Activated naive CD4-positive, alpha-beta T cell treated with anti-CD3 and anti-CD28 coated beads for 36 hours (primary cell): ENCODE data around the gene SLC39A9. TPM values are rescaled to one million over a fixed set of nuclear protein-coding genes. Genes with fewer than 3 reads are reported as not detected.

Experiments
- CTCF ChIA-PET: fragments of 350-600 bp; sonication (Branson Sonifier 250); formaldehyde crosslinking; loops from one replicate; lab custom pipeline; 2021; ENCODE audit warnings: antibody characterized with exemption; lab: Charles Lee
- DNase-seq: peaks from one replicate; pipeline ENCODE4 v3.0.0-alpha.2; 2020
- H3K27ac Mint-ChIP-seq: one replicate; pipeline ENCODE4 v1.8.0; 2021; ENCODE audit warnings: mild to moderate bottlenecking, mixed read lengths
- H3K27me3 Mint-ChIP-seq: one replicate; pipeline ENCODE4 v1.8.0; 2021; ENCODE audit warnings: low read depth, mixed read lengths
- H3K36me3 Mint-ChIP-seq: one replicate; pipeline ENCODE4 v1.8.0; 2021; ENCODE audit warnings: low read depth, mixed read lengths
- H3K4me1 Mint-ChIP-seq: one replicate; pipeline ENCODE4 v1.8.0; 2021; ENCODE audit warnings: low read depth, mixed read lengths
- H3K4me3 Mint-ChIP-seq: one replicate; pipeline ENCODE4 v1.8.0; 2021; ENCODE audit warnings: mild to moderate bottlenecking, moderate library complexity, mixed read lengths
- H3K9me3 Mint-ChIP-seq: one replicate; pipeline ENCODE4 v1.8.0; 2021; ENCODE audit warnings: mixed read lengths
- intact Hi-C: fragments of 100-400 bp; cut with micrococcal nuclease; formaldehyde crosslinking; loops from one replicate; pipeline ENCODE4 v1.15.1; 2023
- total RNA-seq, 2 experiments: library from RNA; stranded (reverse); gene quantifications; one replicate each; pipeline ENCODE4 v1.2.3, GENCODE V29; 2021

The SLC39A9 gene
- total RNA-seq, 2 experiments from 2014 or later = 53.4 to 54.5 TPM

DNA sequence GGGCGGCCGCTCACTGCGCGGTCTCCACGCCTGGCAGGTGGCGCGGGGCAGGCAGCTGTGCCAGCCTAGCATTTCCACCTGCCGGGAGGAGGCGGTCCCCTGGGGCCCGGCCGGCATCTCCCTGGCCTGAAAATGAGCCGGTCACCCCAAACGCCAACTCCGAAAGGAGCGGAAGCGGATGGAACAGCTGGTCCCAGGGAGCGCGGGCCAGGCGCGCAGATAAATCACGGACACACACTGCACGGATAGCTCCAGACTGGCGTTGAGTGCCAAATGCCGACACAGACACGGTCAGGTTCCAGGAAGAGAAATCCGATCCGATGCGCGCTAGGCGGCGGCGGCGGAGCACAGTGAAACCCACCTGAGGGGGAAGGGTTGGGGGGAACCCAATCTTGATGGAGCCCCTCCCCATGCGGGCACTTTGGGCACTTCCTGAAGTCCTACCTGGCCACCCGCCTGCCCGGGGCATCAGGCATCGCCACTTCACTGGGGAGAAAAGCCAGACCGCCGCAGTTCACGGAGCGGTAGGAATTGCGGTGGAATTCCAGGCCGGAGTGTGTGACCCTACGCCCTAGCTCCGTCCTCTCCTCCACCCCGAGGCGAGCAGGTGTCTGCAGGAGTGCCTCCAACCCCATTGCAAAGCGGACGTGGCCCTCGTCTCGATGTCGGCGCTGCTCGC is 85.4 kb downstream of the SLC39A9 start:
- peaks cover 2% of the 10 kb centered on the region for H3K4me1 Mint-ChIP-seq
- H3K9me3 Mint-ChIP-seq = no peaks in the 10 kb centered on the region
- DNase-seq = no peak
- no peaks in the 10 kb centered on the region for H3K36me3 Mint-ChIP-seq
- peaks cover 33% of the 10 kb centered on the region for H3K27me3 Mint-ChIP-seq
- intact Hi-C loops = no loop called here
- CTCF ChIA-PET = interaction anchor here (0.5 kb wide), 1 partner anchor 251 kb away, joined by 6 read pairs; no protein-coding TSS in a partner anchor
- H3K4me3 Mint-ChIP-seq = no peak overlapping the region
- no peak overlapping the region for H3K27ac Mint-ChIP-seq

DNA sequence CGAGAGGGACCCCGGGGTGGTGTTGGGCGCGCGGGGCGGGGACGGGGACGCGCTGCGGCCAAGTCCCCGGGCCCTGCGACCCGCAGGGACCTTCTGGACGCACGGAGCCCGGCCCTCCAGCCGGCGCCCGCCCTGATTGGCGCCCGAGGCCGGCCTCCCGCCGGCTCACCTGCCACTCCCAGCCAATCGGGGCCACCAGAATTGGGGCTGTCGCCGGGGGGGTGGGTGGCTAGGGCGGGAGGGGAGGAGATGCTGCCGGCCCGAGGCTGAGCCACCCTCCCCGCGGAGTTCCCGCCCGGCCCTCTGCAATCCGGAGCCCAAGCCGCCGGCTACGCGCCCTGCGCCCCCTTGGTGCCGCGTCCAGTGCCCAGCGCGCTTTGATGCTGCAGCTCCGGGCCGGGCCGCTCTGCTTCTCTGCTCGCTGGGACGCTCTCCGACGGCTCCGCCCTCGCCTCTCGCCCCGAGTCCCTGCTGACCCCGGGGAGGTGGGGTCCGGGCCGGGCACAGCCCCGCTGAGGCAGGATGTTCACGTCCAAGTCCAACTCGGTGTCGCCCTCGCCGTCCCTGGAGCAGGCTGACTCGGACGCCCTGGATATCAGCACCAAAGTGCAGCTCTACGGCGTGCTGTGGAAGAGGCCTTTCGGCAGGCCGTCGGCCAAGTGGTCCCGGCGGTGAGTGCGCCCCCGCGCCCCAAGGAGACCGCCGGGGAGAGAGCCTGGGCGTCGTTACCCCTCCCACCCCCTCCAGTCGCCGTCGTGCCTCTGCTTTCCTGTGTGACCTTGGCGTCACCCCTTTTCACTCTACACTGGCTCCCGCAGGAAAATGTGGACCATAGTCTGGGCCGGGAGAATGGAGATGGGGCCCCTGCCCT is 86.2 kb downstream of the SLC39A9 start, which contains the start of gene PLEKHD1:
TSS of gene PLEKHD1 (plus strand) at position 285 of the 871 bp plus-strand sequence. CDS start at position 523, 238 bp downstream.
- no peak for DNase-seq
- Mint-ChIP-seq H3K27me3 (peaks cover 33% of the 10 kb centered on the region), H3K36me3 (no peaks in the 10 kb centered on the region), H3K4me3 (no peak within 1 kb of the TSS), H3K4me1 (peaks cover 2% of the 10 kb centered on the region), H3K9me3 (no peaks in the 10 kb centered on the region), H3K27ac (no peak within 1 kb of the TSS)
- CTCF ChIA-PET = no interaction called here
- intact Hi-C loops = no loop called here

DNA sequence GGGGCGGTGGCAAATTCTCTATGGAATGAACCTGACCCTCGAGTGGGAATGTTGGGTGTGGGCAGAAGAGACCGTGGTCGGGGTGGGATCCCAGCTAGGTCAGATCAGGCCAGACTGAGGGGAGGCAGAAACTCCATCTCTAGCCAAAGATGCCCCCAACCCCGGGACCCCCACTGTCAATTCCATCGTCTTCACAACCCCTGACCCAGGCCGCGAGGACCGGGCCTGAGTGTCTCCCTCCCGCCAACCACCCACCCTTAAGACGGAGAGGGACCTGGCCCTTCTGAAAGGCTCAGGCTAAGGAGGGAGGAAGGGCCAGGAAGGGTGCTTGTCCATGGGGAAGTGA is 86.8 kb downstream of the SLC39A9 start:
- Mint-ChIP-seq H3K36me3 (no peaks in the 10 kb centered on the region), H3K9me3 (no peaks in the 10 kb centered on the region), H3K27ac (no peak overlapping the region), H3K4me3 (no peak overlapping the region), H3K4me1 (peaks cover 2% of the 10 kb centered on the region), H3K27me3 (peaks cover 33% of the 10 kb centered on the region)
- DNase-seq = no peak
- CTCF ChIA-PET = no interaction called here
- intact Hi-C loops = no loop called here

DNA sequence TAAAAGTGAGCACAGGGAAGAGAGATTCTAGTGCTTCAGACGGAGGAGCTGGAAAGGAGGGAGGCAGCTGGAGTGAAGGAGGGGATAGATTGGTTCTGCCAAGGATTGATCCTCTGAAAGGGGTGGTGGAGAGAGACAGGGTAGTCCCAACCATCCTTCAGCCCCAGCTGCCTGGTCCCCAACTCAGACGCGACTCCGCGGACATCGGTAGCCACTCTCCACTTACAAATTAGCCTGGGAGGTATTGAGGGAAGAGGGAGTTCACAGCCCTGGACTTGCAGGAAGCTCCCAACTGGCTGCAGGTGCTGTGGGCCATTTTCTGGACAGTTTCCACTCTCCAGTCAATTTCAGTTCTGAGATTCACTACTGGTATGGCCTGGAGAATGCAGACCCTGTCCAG is 87.2 kb downstream of the SLC39A9 start:
- Mint-ChIP-seq H3K4me1 (peaks cover 2% of the 10 kb centered on the region), H3K9me3 (no peaks in the 10 kb centered on the region), H3K27ac (no peak overlapping the region), H3K36me3 (no peaks in the 10 kb centered on the region), H3K4me3 (no peak overlapping the region), H3K27me3 (peaks cover 33% of the 10 kb centered on the region)
- no peak for DNase-seq
- intact Hi-C loops = no loop called here
- CTCF ChIA-PET = no interaction called here

DNA sequence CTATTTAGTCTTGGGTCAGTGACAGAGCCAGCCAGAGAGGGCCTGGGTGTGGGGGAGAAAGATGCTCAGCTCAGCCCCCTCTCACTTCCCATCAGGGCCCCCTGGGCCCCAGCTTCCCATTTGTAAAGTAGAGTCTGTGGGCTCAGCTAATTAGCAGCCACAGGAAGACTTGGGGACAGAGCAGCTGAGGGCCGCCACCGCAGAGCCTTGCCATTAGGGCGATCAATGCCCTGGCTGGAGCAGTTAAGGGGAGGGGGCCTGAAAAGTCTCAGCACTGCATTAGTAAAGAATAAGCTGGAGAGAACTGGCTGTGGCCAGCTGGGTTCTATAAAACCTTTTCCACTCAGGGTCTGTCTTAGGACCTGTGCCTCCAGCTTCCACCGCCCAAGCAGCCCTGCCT is 88.7 kb downstream of the SLC39A9 start:
- intact Hi-C loops = no loop called here
- H3K4me3 Mint-ChIP-seq = no peak overlapping the region
- H3K27ac Mint-ChIP-seq = no peak overlapping the region
- H3K4me1 Mint-ChIP-seq = peaks cover 2% of the 10 kb centered on the region
- H3K27me3 Mint-ChIP-seq = peaks cover 26% of the 10 kb centered on the region
- no peaks in the 10 kb centered on the region for H3K9me3 Mint-ChIP-seq
- DNase-seq = no peak
- CTCF ChIA-PET = no interaction called here
- no peaks in the 10 kb centered on the region for H3K36me3 Mint-ChIP-seq

DNA sequence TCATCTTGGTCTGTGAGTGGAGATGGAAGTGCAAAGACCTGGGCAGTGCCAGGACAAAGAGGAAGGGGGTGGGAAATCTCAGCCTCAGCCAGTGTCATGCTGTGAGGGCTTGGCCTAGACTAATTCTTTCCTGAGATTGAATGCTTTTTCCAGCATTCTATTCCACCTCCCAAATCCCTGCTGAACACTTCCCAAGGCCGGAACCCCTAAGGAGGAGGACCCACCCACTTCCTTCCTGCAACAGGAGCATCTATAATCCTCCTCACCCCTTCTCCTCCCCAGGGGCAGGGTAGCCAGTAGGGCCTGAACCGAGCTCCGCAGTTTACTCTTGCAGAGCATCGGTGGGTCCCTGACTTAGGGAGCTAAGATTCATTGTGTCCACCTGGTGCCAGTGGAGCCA is 89.3 kb downstream of the SLC39A9 start:
- CTCF ChIA-PET = no interaction called here

DNA sequence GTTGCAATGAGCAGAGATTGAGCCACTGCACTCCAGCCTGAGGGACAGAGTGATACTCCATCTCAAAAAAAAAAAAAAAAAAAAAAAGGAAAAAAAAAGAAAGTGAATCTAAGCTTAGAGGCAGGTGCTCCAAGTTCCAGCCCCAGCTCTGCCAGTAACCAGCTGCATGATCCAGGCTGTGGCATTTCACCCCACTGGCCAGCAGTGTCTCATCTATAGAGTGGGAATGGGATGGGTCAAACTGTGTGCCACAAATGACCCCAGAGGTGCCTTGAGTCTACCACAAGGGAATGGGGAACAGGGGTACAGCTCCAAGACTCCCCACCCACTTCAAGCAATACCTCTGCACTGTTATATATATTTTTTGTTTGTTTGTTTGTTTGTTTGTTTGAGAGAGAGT is 91.0 kb downstream of the SLC39A9 start:
- peaks cover 14% of the 10 kb centered on the region for H3K27me3 Mint-ChIP-seq
- H3K27ac Mint-ChIP-seq = no peak overlapping the region
- intact Hi-C loops = no loop called here
- H3K4me1 Mint-ChIP-seq = no peaks in the 10 kb centered on the region
- no peaks in the 10 kb centered on the region for H3K36me3 Mint-ChIP-seq
- DNase-seq = no peak
- CTCF ChIA-PET = no interaction called here
- no peak overlapping the region for H3K4me3 Mint-ChIP-seq
- no peaks in the 10 kb centered on the region for H3K9me3 Mint-ChIP-seq

More for the DNA sequence above, 89.3 kb downstream of the SLC39A9 start:
- peaks cover 21% of the 10 kb centered on the region for H3K27me3 Mint-ChIP-seq
- no peaks in the 10 kb centered on the region for H3K36me3 Mint-ChIP-seq
- H3K9me3 Mint-ChIP-seq = no peaks in the 10 kb centered on the region
- peaks cover 2% of the 10 kb centered on the region for H3K4me1 Mint-ChIP-seq
- no peak for DNase-seq
- intact Hi-C loops = no loop called here
- H3K4me3 Mint-ChIP-seq = no peak overlapping the region
- no peak overlapping the region for H3K27ac Mint-ChIP-seq

DNA sequence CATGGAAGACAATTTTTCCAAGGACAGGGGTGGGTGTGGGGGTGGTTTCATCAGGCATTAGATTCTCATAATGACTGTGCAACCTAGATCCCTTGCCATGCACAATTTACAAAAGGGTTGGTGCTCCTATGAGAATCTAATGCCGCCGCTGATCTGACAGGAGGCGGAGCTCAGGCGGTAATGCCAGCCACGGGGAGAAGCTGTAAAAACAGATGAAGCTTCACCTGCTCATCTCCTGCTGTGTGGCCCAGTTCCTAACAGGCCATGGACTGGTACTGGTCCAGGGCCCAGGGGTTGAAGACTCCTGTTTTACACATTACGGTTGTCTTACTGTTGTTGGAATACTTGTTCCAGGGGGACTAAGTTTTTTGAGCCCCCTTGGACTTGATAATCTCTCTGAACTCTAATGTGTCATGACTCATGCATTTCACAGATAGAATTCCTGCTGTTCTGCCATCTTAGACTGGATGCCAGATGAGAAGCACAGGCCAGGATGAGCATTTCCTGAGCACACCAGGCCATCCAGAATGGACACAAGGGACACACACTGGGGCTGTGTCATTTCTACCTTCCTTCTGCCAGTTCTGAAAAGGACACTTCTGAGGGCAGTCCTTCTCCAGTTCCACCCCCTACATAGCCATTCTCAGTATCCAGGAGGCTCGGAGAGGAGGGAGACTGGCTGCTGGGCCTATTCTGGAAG is 91.9 kb downstream of the SLC39A9 start:
- H3K9me3 Mint-ChIP-seq = no peaks in the 10 kb centered on the region

DNA sequence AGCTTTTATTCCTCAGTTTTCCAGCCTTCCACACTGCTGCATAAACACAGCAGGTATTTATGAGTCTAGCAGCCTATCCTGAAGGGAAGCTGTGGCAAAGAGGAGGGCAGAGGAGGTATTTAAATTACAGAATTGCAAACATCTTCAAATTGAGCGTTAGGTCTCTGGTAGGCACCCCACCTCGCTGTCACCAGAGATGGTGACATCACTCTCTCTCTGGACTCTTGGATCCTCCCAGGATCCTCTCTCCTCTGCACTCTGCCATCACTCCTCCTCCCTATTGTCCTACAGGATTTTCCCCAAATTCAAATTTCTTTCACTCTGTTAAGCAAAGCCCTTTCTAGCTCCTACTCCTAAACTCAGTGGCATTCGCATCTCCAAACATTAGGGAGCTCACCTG is 92.7 kb downstream of the SLC39A9 start:
- intact Hi-C loops = no loop called here
- no peaks in the 10 kb centered on the region for H3K9me3 Mint-ChIP-seq
- H3K27me3 Mint-ChIP-seq = peaks cover 2% of the 10 kb centered on the region
- no peak overlapping the region for H3K27ac Mint-ChIP-seq
- no peak overlapping the region for H3K4me3 Mint-ChIP-seq
- no peaks in the 10 kb centered on the region for H3K4me1 Mint-ChIP-seq
- H3K36me3 Mint-ChIP-seq = no peaks in the 10 kb centered on the region
- DNase-seq = no peak
- CTCF ChIA-PET = interaction anchor here (0.7 kb wide), 1 partner anchor 83 kb away, joined by 3 read pairs; no protein-coding TSS in a partner anchor

More for the DNA sequence above, 91.9 kb downstream of the SLC39A9 start:
- no peak for DNase-seq
- intact Hi-C loops = no loop called here
- Mint-ChIP-seq H3K4me3 (no peak overlapping the region), H3K27me3 (peaks cover 10% of the 10 kb centered on the region), H3K36me3 (no peaks in the 10 kb centered on the region), H3K27ac (no peak overlapping the region), H3K4me1 (no peaks in the 10 kb centered on the region)
- CTCF ChIA-PET = no interaction called here

DNA sequence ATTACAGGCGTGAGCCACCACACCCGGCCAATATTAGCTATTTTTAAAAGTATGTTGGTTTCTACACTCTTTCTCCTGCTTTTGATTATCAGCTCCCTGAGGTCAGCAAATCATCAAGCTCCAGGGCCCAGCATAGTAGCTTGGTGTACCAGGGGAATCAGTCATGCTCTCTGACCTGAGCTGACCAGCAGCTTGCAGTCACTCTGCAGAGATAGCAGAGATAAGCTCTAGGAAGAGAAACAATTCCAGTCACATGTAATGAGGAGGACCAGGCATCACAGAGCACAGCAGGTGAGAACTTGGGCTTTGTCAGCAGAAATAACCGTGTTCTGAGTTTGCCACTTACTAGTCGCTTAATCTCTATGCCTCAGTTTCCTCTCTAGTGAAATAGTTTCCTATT is 94.5 kb downstream of the SLC39A9 start:
- intact Hi-C loops = no loop called here
- Mint-ChIP-seq H3K27me3 (no peaks in the 10 kb centered on the region), H3K4me1 (no peaks in the 10 kb centered on the region), H3K9me3 (no peaks in the 10 kb centered on the region), H3K36me3 (no peaks in the 10 kb centered on the region), H3K4me3 (no peak overlapping the region), H3K27ac (no peak overlapping the region)
- CTCF ChIA-PET = interaction anchor here (0.5 to 1.1 kb wide), 5 partner anchors 18 to 330 kb away, joined by 3 to 4 read pairs (median 3); no protein-coding TSS in a partner anchor
- no peak for DNase-seq

DNA sequence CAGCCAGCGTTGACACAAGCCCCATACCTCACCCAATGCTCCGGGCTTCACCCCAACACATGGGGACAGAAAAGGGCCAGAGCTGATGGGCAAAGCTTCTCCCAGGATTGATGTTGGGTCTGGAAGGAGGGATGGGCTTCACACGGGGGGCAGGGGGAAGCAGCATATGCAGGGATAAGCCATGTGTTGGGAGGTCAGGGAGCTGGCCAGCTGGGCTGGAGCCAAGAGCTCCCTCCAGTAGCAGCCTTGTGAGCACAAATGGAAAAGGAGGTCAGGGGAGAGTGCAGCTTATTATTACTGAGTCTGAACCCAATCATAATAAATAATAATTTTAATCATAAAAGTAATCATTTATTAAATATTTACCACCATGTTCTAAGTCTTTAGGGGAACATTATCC is 95.3 kb downstream of the SLC39A9 start:
- H3K27me3 Mint-ChIP-seq = no peaks in the 10 kb centered on the region
- CTCF ChIA-PET = interaction anchor here (0.5 kb wide), 1 partner anchor 331 kb away, joined by 3 read pairs; no protein-coding TSS in a partner anchor
- H3K36me3 Mint-ChIP-seq = no peaks in the 10 kb centered on the region
- H3K27ac Mint-ChIP-seq = no peak overlapping the region
- intact Hi-C loops = no loop called here
- no peaks in the 10 kb centered on the region for H3K9me3 Mint-ChIP-seq
- no peak overlapping the region for H3K4me3 Mint-ChIP-seq
- no peak for DNase-seq
- no peaks in the 10 kb centered on the region for H3K4me1 Mint-ChIP-seq

DNA sequence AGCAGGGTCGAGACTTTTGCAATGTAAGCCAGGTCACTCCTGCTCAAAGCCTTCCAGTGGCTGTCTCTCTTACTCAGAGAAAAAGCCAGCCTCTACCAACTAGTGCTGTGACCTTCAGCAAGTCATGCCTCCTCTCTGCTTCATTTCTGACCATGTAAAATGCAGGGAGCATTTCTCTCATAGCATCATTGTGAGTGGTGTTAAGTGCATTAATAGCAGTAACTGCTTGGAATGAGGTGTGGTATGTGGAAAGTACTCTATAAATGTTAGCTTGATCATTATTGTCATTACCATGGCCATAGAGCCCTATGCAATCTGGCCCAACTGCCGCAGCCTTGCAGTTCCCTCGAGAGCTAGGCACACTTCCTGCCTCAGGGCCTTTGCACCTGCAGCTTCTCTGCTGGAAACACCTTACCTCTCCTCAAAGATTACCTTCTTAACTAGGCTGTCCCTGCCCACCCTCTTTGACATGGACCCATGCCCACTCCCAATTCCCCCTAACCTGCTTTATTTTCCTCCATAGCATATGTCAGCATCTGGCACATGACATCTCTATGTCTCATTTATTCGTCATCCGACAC is 96.9 kb downstream of the SLC39A9 start:
- no peak overlapping the region for H3K4me3 Mint-ChIP-seq
- DNase-seq = no peak
- no peaks in the 10 kb centered on the region for H3K27me3 Mint-ChIP-seq
- intact Hi-C loops = no loop called here
- no peaks in the 10 kb centered on the region for H3K4me1 Mint-ChIP-seq
- H3K27ac Mint-ChIP-seq = no peak overlapping the region
- H3K36me3 Mint-ChIP-seq = no peaks in the 10 kb centered on the region
- no peaks in the 10 kb centered on the region for H3K9me3 Mint-ChIP-seq
- CTCF ChIA-PET = interaction anchor here (0.8 to 0.9 kb wide), 2 partner anchors 48 to 89 kb away, joined by 3 to 5 read pairs; no protein-coding TSS in a partner anchor
